ENCODE data around the gene COL8A1. TPM values are rescaled to one million over a fixed set of nuclear protein-coding genes. Genes with fewer than 3 reads are reported as not detected.

Gene COL8A1
- total and polyA plus RNA-seq, 2 experiments from 2014 or later: 0.41 to 2.4 TPM

- H4K20me1 ChIP-seq (ENCODE audit: insufficient read depth, poor library complexity, severe bottlenecking): no peaks in the 10 kb centered on the region
- WGBS (ENCODE audit: low lambda C conversion rate, missing lambda C conversion rate): 58% methylated on average over 2 of the region's 2 CpGs
- no peak overlapping the region for H3K27ac ChIP-seq
- H3K79me2 ChIP-seq: no peaks in the 10 kb centered on the region
- no peak for DNase-seq (ENCODE audit: low spot score)
- no peaks in the 10 kb centered on the region for H3K27me3 ChIP-seq
- no peak overlapping the region for H3K4me2 ChIP-seq
- H3K4me3 ChIP-seq: no peak overlapping the region
- H3K36me3 ChIP-seq (replicated peaks; ENCODE audit: insufficient read depth, low read depth): no peaks in the 10 kb centered on the region
- no peaks in the 10 kb centered on the region for H3K9me2 ChIP-seq (replicated peaks; ENCODE audit: insufficient read depth)
- no peaks in the 10 kb centered on the region for H3K4me1 ChIP-seq (ENCODE audit: insufficient read depth)
- no peak for TF ChIP-seq EZH2 (IDR thresholded peaks at IDR 0.05; ENCODE audit: borderline replicate concordance)
- TF ChIP-seq EZH2phosphoT487 (IDR thresholded peaks at IDR 0.05; ENCODE audit: low read depth, severe bottlenecking, unreplicated experiment): no peak
- no peak overlapping the region for H2AFZ ChIP-seq
- no peaks in the 10 kb centered on the region for H3K9me3 ChIP-seq (ENCODE audit: low read depth)
Observed at GRCh38 chr3:99658274-99658673, 19.9 kb downstream of the COL8A1 start.

DNA sequence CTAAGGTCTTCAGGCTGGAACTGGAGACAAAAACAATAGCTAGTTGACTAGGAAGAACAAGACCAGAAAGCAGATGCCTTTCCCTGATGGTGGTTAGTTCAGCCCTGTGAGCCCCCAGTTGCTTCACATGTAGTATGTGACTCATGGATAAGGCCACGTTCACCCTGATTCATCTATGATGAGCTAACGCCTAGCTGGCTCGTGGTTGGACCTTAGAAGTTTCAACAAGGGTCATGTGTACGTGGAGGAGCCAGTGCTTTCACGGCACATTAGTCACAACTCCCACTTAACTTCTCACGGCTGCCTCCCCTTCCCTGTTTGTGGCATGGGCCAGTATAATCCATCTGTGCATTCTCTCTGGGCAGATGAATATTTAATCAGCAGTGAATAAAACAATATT, 20.6 kb downstream of the COL8A1 start:
- WGBS (ENCODE audit: low lambda C conversion rate, missing lambda C conversion rate): 75% methylated on average over 6 of the region's 6 CpGs
- H3K79me2 ChIP-seq: no peaks in the 10 kb centered on the region

GRCh38 chr3:99659951-99660350, 21.6 kb downstream of the COL8A1 start:
- Histone ChIP-seq H3K79me2 (no peaks in the 10 kb centered on the region), H3K4me1 (ENCODE audit: insufficient read depth) (no peaks in the 10 kb centered on the region), H3K4me2 (no peak overlapping the region), H3K27me3 (no peaks in the 10 kb centered on the region), H3K4me3 (no peak overlapping the region), H3K9me2 (replicated peaks; ENCODE audit: insufficient read depth) (no peaks in the 10 kb centered on the region), H4K20me1 (ENCODE audit: insufficient read depth, poor library complexity, severe bottlenecking) (no peaks in the 10 kb centered on the region), H3K36me3 (replicated peaks; ENCODE audit: insufficient read depth, low read depth) (no peaks in the 10 kb centered on the region), H3K27ac (no peak overlapping the region), H3K9me3 (ENCODE audit: low read depth) (no peaks in the 10 kb centered on the region), H2AFZ (no peak overlapping the region)
- whole genome bisulfite sequencing (ENCODE audit: low lambda C conversion rate, missing lambda C conversion rate): 60% methylated on average over 4 of the region's 4 CpGs
- DNase-seq (ENCODE audit: low spot score): no peak
- TF ChIP-seq EZH2phosphoT487 (IDR thresholded peaks at IDR 0.05; ENCODE audit: low read depth, severe bottlenecking, unreplicated experiment) (no peak), CTCF (IDR thresholded peaks at IDR 0.05; ENCODE audit: poor library complexity) (no peak), EZH2 (IDR thresholded peaks at IDR 0.05; ENCODE audit: borderline replicate concordance) (no peak)

More for the DNA sequence above, 20.6 kb downstream of the COL8A1 start:
- Histone ChIP-seq H3K4me3 (no peak overlapping the region), H3K9me3 (ENCODE audit: low read depth) (no peaks in the 10 kb centered on the region), H3K4me2 (no peak overlapping the region), H3K27me3 (no peaks in the 10 kb centered on the region), H4K20me1 (ENCODE audit: insufficient read depth, poor library complexity, severe bottlenecking) (no peaks in the 10 kb centered on the region), H3K4me1 (ENCODE audit: insufficient read depth) (no peaks in the 10 kb centered on the region), H2AFZ (no peak overlapping the region), H3K27ac (no peak overlapping the region), H3K36me3 (replicated peaks; ENCODE audit: insufficient read depth, low read depth) (no peaks in the 10 kb centered on the region), H3K9me2 (replicated peaks; ENCODE audit: insufficient read depth) (no peaks in the 10 kb centered on the region)
- peak; percentile 16 for DNase-seq (ENCODE audit: low spot score)
- TF ChIP-seq CTCF (IDR thresholded peaks at IDR 0.05; ENCODE audit: poor library complexity): no peak
- no peak for TF ChIP-seq EZH2phosphoT487 (IDR thresholded peaks at IDR 0.05; ENCODE audit: low read depth, severe bottlenecking, unreplicated experiment)
- no peak for TF ChIP-seq EZH2 (IDR thresholded peaks at IDR 0.05; ENCODE audit: borderline replicate concordance)

DNA sequence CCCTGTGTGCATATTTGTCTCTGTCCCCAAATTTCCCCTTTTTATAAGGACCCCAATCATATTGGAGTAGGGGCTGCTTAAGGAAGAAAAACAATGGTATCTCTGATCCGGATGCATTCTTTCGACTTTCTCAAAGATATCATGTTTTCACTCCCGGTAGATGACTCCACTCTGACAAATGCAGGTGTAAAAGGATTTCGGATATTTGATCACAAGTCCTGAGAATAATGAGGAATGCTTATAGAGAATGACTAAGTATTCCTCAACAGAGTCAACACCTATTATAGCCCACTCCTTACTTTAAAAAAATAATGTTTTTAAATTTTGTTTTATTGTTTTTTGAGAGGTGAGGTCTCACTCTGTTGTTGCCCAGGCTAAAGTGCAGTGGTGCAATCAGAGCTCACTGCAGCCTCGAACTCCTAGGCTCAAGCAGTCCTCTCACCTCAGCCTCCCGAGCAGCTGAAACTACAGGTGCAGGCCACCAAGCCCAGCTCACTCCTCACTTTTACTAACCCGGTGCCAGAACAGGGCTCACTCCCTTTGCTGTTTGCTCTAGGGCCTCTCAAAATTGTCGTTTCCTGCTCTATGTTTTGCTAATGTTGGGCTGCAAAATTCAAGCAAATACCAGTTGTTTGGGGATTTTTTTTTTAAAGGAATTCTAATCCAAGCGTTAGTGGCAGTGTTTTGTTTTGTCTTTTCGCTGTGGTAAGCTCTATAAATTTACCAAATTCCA, 24.6 kb downstream of the COL8A1 start:
- H3K4me1 ChIP-seq (ENCODE audit: insufficient read depth): no peaks in the 10 kb centered on the region
- no peaks in the 10 kb centered on the region for H3K79me2 ChIP-seq
- no peak overlapping the region for H2AFZ ChIP-seq
- H3K4me3 ChIP-seq: no peak overlapping the region
- TF ChIP-seq CTCF (IDR thresholded peaks at IDR 0.05; ENCODE audit: poor library complexity) (no peak), EZH2 (IDR thresholded peaks at IDR 0.05; ENCODE audit: borderline replicate concordance) (no peak), EZH2phosphoT487 (IDR thresholded peaks at IDR 0.05; ENCODE audit: low read depth, severe bottlenecking, unreplicated experiment) (no peak)
- H3K9me3 ChIP-seq (ENCODE audit: low read depth): no peaks in the 10 kb centered on the region
- DNase-seq (ENCODE audit: low spot score): no peak
- no peaks in the 10 kb centered on the region for H4K20me1 ChIP-seq (ENCODE audit: insufficient read depth, poor library complexity, severe bottlenecking)
- H3K36me3 ChIP-seq (replicated peaks; ENCODE audit: insufficient read depth, low read depth): no peaks in the 10 kb centered on the region
- no peak overlapping the region for H3K4me2 ChIP-seq
- 76% methylated on average over 10 of the region's 10 CpGs for WGBS (ENCODE audit: low lambda C conversion rate, missing lambda C conversion rate)
- H3K27me3 ChIP-seq: no peaks in the 10 kb centered on the region
- no peaks in the 10 kb centered on the region for H3K9me2 ChIP-seq (replicated peaks; ENCODE audit: insufficient read depth)
- no peak overlapping the region for H3K27ac ChIP-seq
